K562 (cell line): ENCODE measurements around the gene EIF4EBP2. TPM values are rescaled to one million over a fixed set of nuclear protein-coding genes. Genes with fewer than 3 reads are reported as not detected.

Experiments
- ATAC-seq: fragments of 200-7000 bp; cut with Tn5 transposase; 3 replicates; pipeline ENCODE4 v1.9.1; 2020; ENCODE audit warnings: moderate library complexity
- BruUV-seq: library from RNA; stranded (reverse); fragments of 400-500 nt; replicated peaks from 2 replicates; lab custom pipeline; 2021; lab: Mats Ljungman, UMichigan
- CTCF ChIA-PET: fragments of 300-600 bp; formaldehyde crosslinking; extraction: SDS; loops from one replicate; lab custom pipeline; 2021; ENCODE audit warnings: low intra/inter-chr PET ratio; lab: Yijun Ruan, JAX
- POLR2A ChIA-PET: fragments of 300-600, 350-650 bp; sonication (Branson Sonifier 250); formaldehyde crosslinking; extraction: SDS; loops from one replicate; lab custom pipeline; 2021; ENCODE audit warnings: antibody characterized with exemption, inconsistent platforms; lab: Yijun Ruan, JAX
- DNase-seq, 4 experiments: peaks; one replicate each; pipeline versions ENCODE4 v3.0.0 to v3.0.0-alpha.2; 2011 to 2018; ENCODE audit warnings: low spot score in 3 of 4, mixed read lengths in 3 of 4; ENCODE audit errors: extremely low read depth in 1 of 4
- FAIRE-seq: peaks from 2 replicates; lab custom pipeline; 2011; peaks lifted over from hg19 to GRCh38; lab: Jason Lieb, UNC
- H2AFZ ChIP-seq: 2 replicates; pipeline ENCODE4 v1.6.0; 2011; ENCODE audit warnings: low read depth, low read length, control low read depth, inconsistent platforms
- H3K27ac ChIP-seq: fragments of 200-600 bp; 3 replicates; pipeline ENCODE4 v1.8.0; 2011; ENCODE audit warnings: low read depth, mild to moderate bottlenecking, control low read depth, inconsistent platforms, low read length, moderate library complexity, mixed read lengths; ENCODE audit errors: extremely low read depth
- H3K27me3 ChIP-seq, 2 experiments: fragments of 300-600 bp in 1 of 2; 2 replicates in 1 of 2; 3 replicates in 1 of 2; pipeline versions ENCODE4 v1.6.0 to v1.8.0; 2011; ENCODE audit warnings: inconsistent platforms in 2 of 2, low read length in 2 of 2, mild to moderate bottlenecking in 1 of 2, mixed read lengths in 1 of 2, moderate library complexity in 1 of 2; ENCODE audit not compliant: control insufficient read depth in 2 of 2, insufficient read depth in 2 of 2
- H3K36me3 ChIP-seq: fragments of 300-600 bp; 3 replicates; pipeline ENCODE4 v1.8.0; 2011; ENCODE audit warnings: mild to moderate bottlenecking, low read length, inconsistent platforms; ENCODE audit not compliant: control insufficient read depth, insufficient read depth
- H3K4me1 ChIP-seq, 2 experiments: fragments of 200-600 bp in 1 of 2; replicated peaks in 1 of 2; 2 replicates in 1 of 2; 3 replicates in 1 of 2; pipeline versions ENCODE4 v1.5.1 to v1.8.0; 2011; ENCODE audit warnings: inconsistent platforms in 2 of 2, low read length in 2 of 2, mild to moderate bottlenecking in 1 of 2, mixed read lengths in 1 of 2, moderate library complexity in 1 of 2; ENCODE audit not compliant: control insufficient read depth in 2 of 2, insufficient read depth in 2 of 2
- H3K4me2 ChIP-seq: 2 replicates; pipeline ENCODE4 v1.6.1; 2011; ENCODE audit warnings: low read length, control low read depth, inconsistent platforms, mixed read lengths; ENCODE audit not compliant: insufficient read depth
- H3K4me3 ChIP-seq: fragments of 200-600 bp; sonication (generic), shearing (Covaris generic); 2 replicates; pipeline ENCODE4 v1.5.1; 2016; ENCODE audit warnings: control low read depth, inconsistent platforms
- H3K79me2 ChIP-seq: fragments of 200-600 bp; 3 replicates; pipeline ENCODE4 v1.8.0; 2011; ENCODE audit warnings: low read length, inconsistent platforms; ENCODE audit not compliant: control insufficient read depth, insufficient read depth
- H3K9ac ChIP-seq, 2 experiments: 2 replicates each; pipeline versions ENCODE4 v1.6.0 to v1.6.1; 2011; ENCODE audit warnings: low read depth in 2 of 2, low read length in 2 of 2, control low read depth in 1 of 2, inconsistent platforms in 1 of 2, mild to moderate bottlenecking in 1 of 2, mixed read lengths in 1 of 2; ENCODE audit not compliant: insufficient read depth in 1 of 2
- H3K9me1 ChIP-seq: one replicate; pipeline ENCODE4 v1.6.0; 2011; ENCODE audit warnings: inconsistent platforms, mild to moderate bottlenecking, low read length, moderate library complexity; ENCODE audit not compliant: control insufficient read depth, insufficient read depth
- H3K9me3 ChIP-seq: replicated peaks from 2 replicates; pipeline ENCODE4 v1.5.1; 2011; ENCODE audit warnings: low read depth, low read length, inconsistent platforms; ENCODE audit not compliant: control insufficient read depth, insufficient read depth
- H4K20me1 ChIP-seq: replicated peaks from 2 replicates; pipeline ENCODE4 v1.6.1; 2011; ENCODE audit warnings: low read length, inconsistent platforms, mixed read lengths; ENCODE audit not compliant: control insufficient read depth, insufficient read depth
- FOXP1 ChIP-seq: sonication (generic); formaldehyde crosslinking; IDR thresholded peaks from 2 replicates; pipeline ENCODE4 v1.8.0; 2022; ENCODE audit warnings: mild to moderate bottlenecking, missing genetic modification reagents
- HCFC1 ChIP-seq: IDR thresholded peaks from 2 replicates; pipeline ENCODE4 v1.6.1; 2012; ENCODE audit warnings: low read depth, low read length, improper control_type of control experiment
- TBL1XR1 ChIP-seq, 2 experiments: IDR thresholded peaks; 2 replicates each; pipeline ENCODE4 v1.6.1; 2012; ENCODE audit warnings: improper control_type of control experiment in 2 of 2, low read length in 2 of 2, mild to moderate bottlenecking in 1 of 2
- ZNF133 ChIP-seq: fragments of 250-450 bp; sonication (Bioruptor Pico); IDR thresholded peaks from 2 replicates; pipeline ENCODE4 v1.4.0; 2020; ENCODE audit warnings: mild to moderate bottlenecking
- ZNF175 ChIP-seq: fragments of 200-800 bp; sonication (Bioruptor generic); IDR thresholded peaks from 2 replicates; pipeline ENCODE4 v1.6.1; 2016; ENCODE audit warnings: low read depth, mild to moderate bottlenecking, missing genetic modification characterization, missing compliant biosample characterization
- ZNF717 ChIP-seq: fragments of 250-450 bp; sonication (Bioruptor Pico); IDR thresholded peaks from 2 replicates; pipeline ENCODE4 v1.5.0; 2021
- whole genome bisulfite sequencing: fragments of 100-300 bp; shearing (Covaris generic); methylation state at CpG from one replicate; pipeline ENCODE4 v1.1.6; 2016; ENCODE audit warnings: low coverage, mixed read lengths; ENCODE audit not compliant: insufficient coverage; ENCODE audit errors: missing lambda C conversion rate; 5-methylcytosine and 5-hydroxymethylcytosine counted together
- in situ Hi-C: fragments of 300-500 bp; cut with MboI; formaldehyde crosslinking; loops from 4 replicates; pipeline ENCODE4 v1.15.0; 2018; ENCODE audit warnings: inconsistent platforms, mixed read lengths
- intact Hi-C: fragments of 100-400 bp; cut with micrococcal nuclease; formaldehyde crosslinking; loops from 2 replicates; pipeline ENCODE4 v1.14.2; 2022
- polyA plus RNA-seq, 8 experiments: library from polyadenylated mRNA; depleted of rRNA in 4 of 8; stranded (reverse) in 5 of 8; unstranded in 3 of 8; fragments of >200 nt; fragmentation: Nextera tagmentation in 2 of 8; fragmentation: Illumina TruSeq in 1 of 8; extraction: Ambion mirVana in 2 of 8; extraction: Trizol in 1 of 8; gene quantifications; 2 replicates each; pipeline versions ENCODE4 v1.2.1 to v1.2.3, GENCODE V29; 2011 to 2014; ENCODE audit warnings: inconsistent platforms in 1 of 8, missing spikeins in 1 of 8
- total RNA-seq, 7 experiments: library from RNA; depleted of rRNA in 6 of 7; stranded (reverse); fragments of >200 nt in 6 of 7; fragmentation: Illumina TruSeq in 2 of 7; extraction: Trizol in 2 of 7; gene quantifications; 2 replicates each; pipeline versions ENCODE4 v1.2.1 to v1.2.3, GENCODE V29; 2011 to 2021; ENCODE audit warnings: low replicate concordance in 1 of 7
- TF ChIP-seq, protein P1 (sequence below): IDR thresholded peaks from 2 replicates; pipeline ENCODE4 v1.6.1; 2011; ENCODE audit not compliant: insufficient read length; ENCODE audit errors: extremely low read depth
- TF ChIP-seq, protein P2 (sequence below): fragments of 450-650 bp; formaldehyde crosslinking; IDR thresholded peaks from 2 replicates; pipeline ENCODE4 v1.4.0; 2022; ENCODE audit warnings: mild to moderate bottlenecking, moderate library complexity
- TF ChIP-seq, protein P3 (sequence below): fragments of 200-800 bp; sonication (Bioruptor generic); IDR thresholded peaks from 2 replicates; pipeline ENCODE4 v1.6.1; 2016; ENCODE audit warnings: missing genetic modification characterization, missing compliant biosample characterization

The EIF4EBP2 gene
- total and polyA plus RNA-seq, 9 of the 15 experiments (the other 6 are each of a cell fraction or from before 2014, with no cell fraction given), result 16.1 to 67.5 (median 38.3) TPM

DNA sequence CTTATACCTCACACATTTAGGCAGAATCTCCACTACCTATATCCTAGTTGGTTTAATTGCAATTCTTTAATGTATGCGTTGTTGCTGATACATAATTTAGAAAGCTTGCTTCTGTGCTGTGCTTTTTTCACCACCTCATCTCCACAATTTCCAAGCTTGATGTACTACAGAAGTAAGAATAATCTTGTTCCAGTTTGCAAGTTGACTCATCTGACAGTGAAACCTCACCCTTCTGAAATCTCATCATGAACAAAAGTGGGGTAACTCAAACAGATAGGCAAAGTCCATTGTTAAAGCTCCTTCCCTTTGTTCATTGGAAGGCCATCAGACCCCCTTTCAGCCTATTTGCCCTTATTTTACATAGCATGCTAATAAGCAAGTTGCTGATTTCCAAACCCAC, 13.6 kb downstream of the EIF4EBP2 start (continued):
- no peak for TF ChIP-seq ZNF175

DNA sequence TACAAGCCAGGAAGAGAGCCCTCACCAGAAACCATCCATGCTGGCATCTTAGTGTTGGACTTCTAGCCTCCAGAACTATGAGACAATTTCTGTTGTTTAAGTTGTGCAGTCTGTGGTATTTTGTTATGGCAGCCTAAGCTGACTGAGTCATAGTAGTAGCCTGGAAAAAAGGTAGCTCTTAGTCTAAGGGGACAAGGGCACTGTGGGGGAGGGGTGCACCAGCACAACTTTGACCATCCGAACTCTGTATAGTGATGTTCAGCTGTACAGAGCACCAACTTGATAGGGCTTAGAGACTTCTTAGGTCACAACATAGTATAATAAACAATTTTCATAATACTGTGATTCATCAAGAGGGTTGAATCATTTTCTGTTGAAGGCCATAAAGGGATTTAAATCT, 14.3 kb downstream of the EIF4EBP2 start:
- WGBS, result 76% methylated on average over 1 of the region's 1 CpG
- no peak overlapping the region for H3K4me3 ChIP-seq
- H3K27me3 ChIP-seq, result no peaks in the 10 kb centered on the region
- in situ Hi-C loops, result no loop called here
- no peaks in the 10 kb centered on the region for H3K9me1 ChIP-seq
- peaks cover 41% of the 10 kb centered on the region for H3K36me3 ChIP-seq
- peaks cover 12% of the 10 kb centered on the region for H3K79me2 ChIP-seq
- H3K9me3 ChIP-seq, result no peaks in the 10 kb centered on the region
- no peak overlapping the region for H3K4me2 ChIP-seq
- ATAC-seq, result peak; percentile 54; the same call in 2 of the 3 replicates
- 0 out of 2 replicates have a peak, but pooled peaks cover under 1% of the 10 kb centered on the region for H4K20me1 ChIP-seq
- no peak for DNase-seq
- no peaks in the 10 kb centered on the region for H3K4me1 ChIP-seq
- intact Hi-C loops, result no loop called here
- no TSS peak for BruUV-seq
- H2AFZ ChIP-seq, result no peak overlapping the region
- H3K9ac ChIP-seq, result no peak overlapping the region
- TF ChIP-seq, protein P1, sequence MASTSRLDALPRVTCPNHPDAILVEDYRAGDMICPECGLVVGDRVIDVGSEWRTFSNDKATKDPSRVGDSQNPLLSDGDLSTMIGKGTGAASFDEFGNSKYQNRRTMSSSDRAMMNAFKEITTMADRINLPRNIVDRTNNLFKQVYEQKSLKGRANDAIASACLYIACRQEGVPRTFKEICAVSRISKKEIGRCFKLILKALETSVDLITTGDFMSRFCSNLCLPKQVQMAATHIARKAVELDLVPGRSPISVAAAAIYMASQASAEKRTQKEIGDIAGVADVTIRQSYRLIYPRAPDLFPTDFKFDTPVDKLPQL, result no peak
- TF ChIP-seq HCFC1 (no peak), ZNF717 (CRISPR knock-in tag) (no peak), ZNF133 (CRISPR knock-in tag) (no peak), FOXP1 (CRISPR knock-in tag) (no peak), TBL1XR1 (IDR thresholded peaks at IDR 0.05; ENCODE audit: low read length in 2 of 2) (no peak)
- TF ChIP-seq, protein P2, sequence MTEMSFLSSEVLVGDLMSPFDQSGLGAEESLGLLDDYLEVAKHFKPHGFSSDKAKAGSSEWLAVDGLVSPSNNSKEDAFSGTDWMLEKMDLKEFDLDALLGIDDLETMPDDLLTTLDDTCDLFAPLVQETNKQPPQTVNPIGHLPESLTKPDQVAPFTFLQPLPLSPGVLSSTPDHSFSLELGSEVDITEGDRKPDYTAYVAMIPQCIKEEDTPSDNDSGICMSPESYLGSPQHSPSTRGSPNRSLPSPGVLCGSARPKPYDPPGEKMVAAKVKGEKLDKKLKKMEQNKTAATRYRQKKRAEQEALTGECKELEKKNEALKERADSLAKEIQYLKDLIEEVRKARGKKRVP (CRISPR knock-in tag), result no peak
- TF ChIP-seq, protein P3, sequence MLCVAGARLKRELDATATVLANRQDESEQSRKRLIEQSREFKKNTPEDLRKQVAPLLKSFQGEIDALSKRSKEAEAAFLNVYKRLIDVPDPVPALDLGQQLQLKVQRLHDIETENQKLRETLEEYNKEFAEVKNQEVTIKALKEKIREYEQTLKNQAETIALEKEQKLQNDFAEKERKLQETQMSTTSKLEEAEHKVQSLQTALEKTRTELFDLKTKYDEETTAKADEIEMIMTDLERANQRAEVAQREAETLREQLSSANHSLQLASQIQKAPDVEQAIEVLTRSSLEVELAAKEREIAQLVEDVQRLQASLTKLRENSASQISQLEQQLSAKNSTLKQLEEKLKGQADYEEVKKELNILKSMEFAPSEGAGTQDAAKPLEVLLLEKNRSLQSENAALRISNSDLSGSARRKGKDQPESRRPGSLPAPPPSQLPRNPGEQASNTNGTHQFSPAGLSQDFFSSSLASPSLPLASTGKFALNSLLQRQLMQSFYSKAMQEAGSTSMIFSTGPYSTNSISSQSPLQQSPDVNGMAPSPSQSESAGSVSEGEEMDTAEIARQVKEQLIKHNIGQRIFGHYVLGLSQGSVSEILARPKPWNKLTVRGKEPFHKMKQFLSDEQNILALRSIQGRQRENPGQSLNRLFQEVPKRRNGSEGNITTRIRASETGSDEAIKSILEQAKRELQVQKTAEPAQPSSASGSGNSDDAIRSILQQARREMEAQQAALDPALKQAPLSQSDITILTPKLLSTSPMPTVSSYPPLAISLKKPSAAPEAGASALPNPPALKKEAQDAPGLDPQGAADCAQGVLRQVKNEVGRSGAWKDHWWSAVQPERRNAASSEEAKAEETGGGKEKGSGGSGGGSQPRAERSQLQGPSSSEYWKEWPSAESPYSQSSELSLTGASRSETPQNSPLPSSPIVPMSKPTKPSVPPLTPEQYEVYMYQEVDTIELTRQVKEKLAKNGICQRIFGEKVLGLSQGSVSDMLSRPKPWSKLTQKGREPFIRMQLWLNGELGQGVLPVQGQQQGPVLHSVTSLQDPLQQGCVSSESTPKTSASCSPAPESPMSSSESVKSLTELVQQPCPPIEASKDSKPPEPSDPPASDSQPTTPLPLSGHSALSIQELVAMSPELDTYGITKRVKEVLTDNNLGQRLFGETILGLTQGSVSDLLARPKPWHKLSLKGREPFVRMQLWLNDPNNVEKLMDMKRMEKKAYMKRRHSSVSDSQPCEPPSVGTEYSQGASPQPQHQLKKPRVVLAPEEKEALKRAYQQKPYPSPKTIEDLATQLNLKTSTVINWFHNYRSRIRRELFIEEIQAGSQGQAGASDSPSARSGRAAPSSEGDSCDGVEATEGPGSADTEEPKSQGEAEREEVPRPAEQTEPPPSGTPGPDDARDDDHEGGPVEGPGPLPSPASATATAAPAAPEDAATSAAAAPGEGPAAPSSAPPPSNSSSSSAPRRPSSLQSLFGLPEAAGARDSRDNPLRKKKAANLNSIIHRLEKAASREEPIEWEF (CRISPR knock-in tag), result no peak
- TF ChIP-seq, all 486 proteins: peak for 0
- CTCF ChIA-PET, result no interaction called here
- no peak overlapping the region for H3K27ac ChIP-seq
- no peak for FAIRE-seq
- POLR2A ChIA-PET, result interaction anchor here (2.3 to 2.6 kb wide), 3 partner anchors 9 to 13 kb away, joined by 8 to 20 read pairs (median 11); partner anchors contain the start of gene EIF4EBP2
